ENCODE results near the gene GPR4. TPM values are rescaled to one million over a fixed set of nuclear protein-coding genes. Genes with fewer than 3 reads are reported as not detected.

The GPR4 gene
- total RNA-seq, 1 donor from 2014 or later, result not detected

GRCh38 chr19:45637890-45638667 is 36.1 kb upstream of the GPR4 start:
- FAIRE-seq, result no peak
- peak; percentile 78 for DNase-seq (ENCODE audit: low read depth)

GRCh38 chr19:45636902-45637301 is 34.9 kb upstream of the GPR4 start:
- FAIRE-seq (no peak), DNase-seq (ENCODE audit: low read depth) (no peak)
- no peak overlapping the region for H3K4me3 ChIP-seq (ENCODE audit: low read depth, low read length)
- peaks cover 1% of the 10 kb centered on the region for H3K36me3 ChIP-seq (ENCODE audit: control insufficient read depth, insufficient read depth, low read length)
- TF ChIP-seq CTCF (IDR thresholded peaks at IDR 0.05; ENCODE audit: insufficient read depth, low read length, severe bottlenecking), result no peak
- H3K27me3 ChIP-seq (ENCODE audit: control insufficient read depth, insufficient read depth, low read length), result no peaks in the 10 kb centered on the region

More at GRCh38 chr19:45637890-45638667, 36.1 kb upstream of the GPR4 start:
- TF ChIP-seq CTCF (IDR thresholded peaks at IDR 0.05; ENCODE audit: insufficient read depth, low read length, severe bottlenecking), result no peak
- no peaks in the 10 kb centered on the region for H3K27me3 ChIP-seq (ENCODE audit: control insufficient read depth, insufficient read depth, low read length)
- peak overlapping the region; percentile 83 for H3K4me3 ChIP-seq (ENCODE audit: low read depth, low read length)
- H3K36me3 ChIP-seq (ENCODE audit: control insufficient read depth, insufficient read depth, low read length), result peaks cover 1% of the 10 kb centered on the region

GRCh38 chr19:45636275-45636674 is 34.3 kb upstream of the GPR4 start:
- no peaks in the 10 kb centered on the region for H3K27me3 ChIP-seq (ENCODE audit: control insufficient read depth, insufficient read depth, low read length)
- DNase-seq (ENCODE audit: low read depth) (no peak), FAIRE-seq (no peak)
- peaks cover 1% of the 10 kb centered on the region for H3K36me3 ChIP-seq (ENCODE audit: control insufficient read depth, insufficient read depth, low read length)
- TF ChIP-seq CTCF (IDR thresholded peaks at IDR 0.05; ENCODE audit: insufficient read depth, low read length, severe bottlenecking), result no peak
- no peak overlapping the region for H3K4me3 ChIP-seq (ENCODE audit: low read depth, low read length)

GRCh38 chr19:45632468-45633196 is 30.6 kb upstream of the GPR4 start:
- FAIRE-seq, result peak; percentile 89

GRCh38 chr19:45630463-45630862 is 28.5 kb upstream of the GPR4 start:
- no peak for FAIRE-seq
- TF ChIP-seq CTCF (IDR thresholded peaks at IDR 0.05; ENCODE audit: insufficient read depth, low read length, severe bottlenecking), result no peak
- H3K27me3 ChIP-seq (ENCODE audit: control insufficient read depth, insufficient read depth, low read length), result no peaks in the 10 kb centered on the region

More at GRCh38 chr19:45632468-45633196, 30.6 kb upstream of the GPR4 start:
- Histone ChIP-seq H3K27me3 (ENCODE audit: control insufficient read depth, insufficient read depth, low read length) (no peaks in the 10 kb centered on the region), H3K36me3 (ENCODE audit: control insufficient read depth, insufficient read depth, low read length) (peaks cover 13% of the 10 kb centered on the region), H3K4me3 (ENCODE audit: low read depth, low read length) (no peak overlapping the region)
- no peak for TF ChIP-seq CTCF (IDR thresholded peaks at IDR 0.05; ENCODE audit: insufficient read depth, low read length, severe bottlenecking)
- peak; percentile 97 for DNase-seq (ENCODE audit: low read depth)

More at GRCh38 chr19:45630463-45630862, 28.5 kb upstream of the GPR4 start:
- DNase-seq (ENCODE audit: low read depth), result peak; percentile 97
- peaks cover 21% of the 10 kb centered on the region for H3K36me3 ChIP-seq (ENCODE audit: control insufficient read depth, insufficient read depth, low read length)
- H3K4me3 ChIP-seq (ENCODE audit: low read depth, low read length), result no peak overlapping the region

Measured in bronchial epithelial cell (primary cell).